H9 (cell line): ENCODE data around the gene CCDC27. TPM values are rescaled to one million over a fixed set of nuclear protein-coding genes. Genes with fewer than 3 reads are reported as not detected.

Source experiments
- DNase-seq: peaks from one replicate; pipeline ENCODE4 v3.0.0-alpha.2; 2017
- H2AFZ ChIP-seq: one replicate; pipeline ENCODE4 v1.6.1; 2013; ENCODE audit warnings: mild to moderate bottlenecking, low read length, control low read depth, moderate library complexity
- H2AK5ac ChIP-seq: 2 replicates; pipeline ENCODE4 v1.6.1; 2013; ENCODE audit warnings: low read length, control low read depth, mixed read lengths; ENCODE audit not compliant: insufficient read length
- H2BK120ac ChIP-seq: one replicate; pipeline ENCODE4 v1.6.1; 2013; ENCODE audit warnings: low read depth, mild to moderate bottlenecking, low read length, control low read depth, inconsistent platforms; ENCODE audit not compliant: poor library complexity, severe bottlenecking
- H2BK12ac ChIP-seq: 2 replicates; pipeline ENCODE4 v1.6.1; 2013; ENCODE audit warnings: low read length, control low read depth, mixed read lengths, low read depth; ENCODE audit not compliant: insufficient read length
- H2BK15ac ChIP-seq: 2 replicates; pipeline ENCODE4 v1.6.1; 2013; ENCODE audit warnings: low read depth, low read length, control low read depth
- H2BK20ac ChIP-seq: one replicate; pipeline ENCODE4 v1.6.1; 2013; ENCODE audit warnings: low read depth, mild to moderate bottlenecking, low read length, control low read depth, inconsistent platforms; ENCODE audit not compliant: poor library complexity, severe bottlenecking
- H2BK5ac ChIP-seq: 2 replicates; pipeline ENCODE4 v1.6.1; 2013; ENCODE audit warnings: low read length, control low read depth, mixed read lengths; ENCODE audit not compliant: insufficient read length
- H3K14ac ChIP-seq: 2 replicates; pipeline ENCODE4 v1.6.1; 2013; ENCODE audit warnings: low read length, control low read depth; ENCODE audit not compliant: insufficient read depth
- H3K18ac ChIP-seq: 2 replicates; pipeline ENCODE4 v1.6.1; 2013; ENCODE audit warnings: low read depth, mild to moderate bottlenecking, mixed read lengths, low read length, control low read depth; ENCODE audit not compliant: insufficient read length
- H3K23ac ChIP-seq: 2 replicates; pipeline ENCODE4 v1.6.1; 2013; ENCODE audit warnings: low read length, control low read depth, mixed read lengths, low read depth; ENCODE audit not compliant: insufficient read length
- H3K23me2 ChIP-seq: 2 replicates; pipeline ENCODE4 v1.6.1; 2013; ENCODE audit warnings: low read depth, mild to moderate bottlenecking, mixed read lengths, low read length, control low read depth; ENCODE audit not compliant: insufficient read length, poor library complexity, severe bottlenecking
- H3K27ac ChIP-seq: 2 replicates; pipeline ENCODE4 v1.5.1; 2013; ENCODE audit warnings: low read length, control low read depth, mixed read lengths, low read depth; ENCODE audit not compliant: insufficient read length
- H3K27me3 ChIP-seq: 2 replicates; pipeline ENCODE4 v1.6.1; 2013; ENCODE audit warnings: low read length, control low read depth, inconsistent platforms; ENCODE audit not compliant: insufficient read depth
- H3K4ac ChIP-seq: 2 replicates; pipeline ENCODE4 v1.6.1; 2013; ENCODE audit warnings: low read depth, mild to moderate bottlenecking, control low read depth, inconsistent platforms, low read length, moderate library complexity
- H3K4me1 ChIP-seq: 2 replicates; pipeline ENCODE4 v1.6.1; 2013; ENCODE audit warnings: low read length, control low read depth, inconsistent platforms; ENCODE audit not compliant: insufficient read depth
- H3K4me2 ChIP-seq: 2 replicates; pipeline ENCODE4 v1.6.1; 2013; ENCODE audit warnings: low read length, control low read depth, mixed read lengths; ENCODE audit not compliant: insufficient read length, insufficient read depth
- H3K56ac ChIP-seq: 2 replicates; pipeline ENCODE4 v1.6.1; 2013; ENCODE audit warnings: low read depth, mild to moderate bottlenecking, mixed read lengths, low read length, control low read depth; ENCODE audit not compliant: insufficient read length
- H3K79me1 ChIP-seq: 2 replicates; pipeline ENCODE4 v1.6.1; 2013; ENCODE audit warnings: low read depth, mild to moderate bottlenecking, moderate library complexity, low read length, control low read depth, inconsistent platforms; ENCODE audit not compliant: insufficient read depth, poor library complexity, severe bottlenecking
- H3K79me2 ChIP-seq: 2 replicates; pipeline ENCODE4 v1.6.1; 2013; ENCODE audit warnings: low read length, control low read depth, inconsistent platforms; ENCODE audit not compliant: insufficient read depth
- H3K9ac ChIP-seq: 2 replicates; pipeline ENCODE4 v1.6.1; 2013; ENCODE audit warnings: low read length, control low read depth, mixed read lengths; ENCODE audit not compliant: insufficient read length; ENCODE audit errors: extremely low read depth
- H3K9me3 ChIP-seq: one replicate; pipeline ENCODE4 v1.6.1; 2013; ENCODE audit warnings: low read depth, low read length, inconsistent platforms; ENCODE audit not compliant: control insufficient read depth
- H3T11ph ChIP-seq: one replicate; pipeline ENCODE4 v1.6.1; 2013; ENCODE audit warnings: mild to moderate bottlenecking, low read length, control low read depth, inconsistent platforms
- H4K20me1 ChIP-seq: one replicate; pipeline ENCODE4 v1.6.1; 2013; ENCODE audit not compliant: control insufficient read depth, insufficient read length, insufficient read depth
- H4K5ac ChIP-seq: 2 replicates; pipeline ENCODE4 v1.6.1; 2013; ENCODE audit warnings: low read depth, mild to moderate bottlenecking, mixed read lengths, low read length, control low read depth; ENCODE audit not compliant: insufficient read length
- H4K8ac ChIP-seq: replicated peaks from 2 replicates; pipeline ENCODE4 v1.6.1; 2013; ENCODE audit warnings: low read length, control low read depth, mixed read lengths, low read depth; ENCODE audit not compliant: insufficient read length
- H4K91ac ChIP-seq: 2 replicates; pipeline ENCODE4 v1.6.1; 2013; ENCODE audit warnings: low read depth, mild to moderate bottlenecking, moderate library complexity, mixed read lengths, low read length, control low read depth; ENCODE audit not compliant: insufficient read length
- H3K27ac Mint-ChIP-seq, 3 experiments: 2 replicates in 2 of 3; 3 replicates in 1 of 3; pipeline ENCODE4 v1.8.0; 2020 to 2021; ENCODE audit warnings: mixed read lengths in 3 of 3, mild to moderate bottlenecking in 1 of 3, moderate library complexity in 1 of 3
- H3K27me3 Mint-ChIP-seq: 2 replicates; pipeline ENCODE4 v1.8.0; 2021; ENCODE audit warnings: low read depth, mild to moderate bottlenecking, moderate library complexity, mixed read lengths
- H3K36me3 Mint-ChIP-seq, 3 experiments: 2 replicates in 2 of 3; 3 replicates in 1 of 3; pipeline ENCODE4 v1.8.0; 2020 to 2021; ENCODE audit warnings: low read depth in 3 of 3, mixed read lengths in 3 of 3; ENCODE audit not compliant: insufficient read depth in 1 of 3
- H3K4me1 Mint-ChIP-seq, 2 experiments: 2 replicates each; pipeline ENCODE4 v1.8.0; 2020; ENCODE audit warnings: mixed read lengths in 2 of 2
- H3K4me3 Mint-ChIP-seq, 2 experiments: 2 replicates in 1 of 2; 3 replicates in 1 of 2; pipeline ENCODE4 v1.8.0; 2020 to 2021; ENCODE audit warnings: mild to moderate bottlenecking in 2 of 2, mixed read lengths in 2 of 2, moderate library complexity in 1 of 2
- H3K9me3 Mint-ChIP-seq, 2 experiments: 2 replicates in 1 of 2; 3 replicates in 1 of 2; pipeline ENCODE4 v1.8.0; 2020; ENCODE audit warnings: mild to moderate bottlenecking in 2 of 2, mixed read lengths in 2 of 2, moderate library complexity in 1 of 2
- CTCF ChIP-seq: fragments of 200-600 bp; sonication (generic); conservative IDR thresholded peaks from 3 replicates; pipeline ENCODE4 v1.8.0; 2021; ENCODE audit warnings: antibody characterized with exemption, mild to moderate bottlenecking
- WGBS: extraction: QIAGEN DNeasy Blood & Tissue Kit; methylation state at CpG from one replicate; pipeline ENCODE4 v1.1.7; 2013; ENCODE audit warnings: missing lambda C conversion rate, low lambda C conversion rate, mixed read lengths; ENCODE audit not compliant: insufficient read length; ENCODE audit errors: extremely low coverage; 5-methylcytosine and 5-hydroxymethylcytosine counted together
- total RNA-seq: library from RNA; stranded (reverse); gene quantifications from 2 replicates; pipeline ENCODE4 v1.2.1, GENCODE V29; 2021

CCDC27 gene
- total RNA-seq, 1 experiment from 2014 or later, result not detected

DNA sequence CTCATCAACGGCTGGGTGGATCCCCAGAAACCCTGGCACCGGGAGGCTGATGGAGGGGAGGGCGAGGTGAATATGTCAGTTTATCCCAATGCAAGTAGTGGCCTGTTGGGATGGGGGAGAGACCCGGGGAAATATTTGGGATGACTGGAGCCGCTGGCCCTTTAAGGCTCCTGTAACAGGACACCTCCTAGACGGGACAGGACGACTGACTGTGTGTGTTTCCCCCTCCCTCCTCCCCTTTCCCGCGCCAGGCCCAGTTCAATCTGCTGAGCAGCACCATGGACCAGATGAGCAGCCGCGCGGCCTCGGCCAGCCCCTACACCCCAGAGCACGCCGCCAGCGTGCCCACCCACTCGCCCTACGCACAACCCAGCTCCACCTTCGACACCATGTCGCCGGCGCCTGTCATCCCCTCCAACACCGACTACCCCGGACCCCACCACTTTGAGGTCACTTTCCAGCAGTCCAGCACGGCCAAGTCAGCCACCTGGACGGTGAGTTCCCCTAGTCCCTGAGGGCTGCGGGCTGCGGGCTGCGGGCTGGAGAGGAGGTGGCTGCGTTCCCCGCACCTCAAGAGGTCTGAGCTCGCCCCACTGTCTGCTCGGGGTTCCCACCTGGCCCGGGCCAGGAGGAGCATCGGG, 44.8 kb upstream of the CCDC27 start:
- H3T11ph ChIP-seq, result no peak overlapping the region
- no peak overlapping the region for H2BK20ac ChIP-seq
- DNase-seq, result peak; percentile 79
- no peak overlapping the region for H2BK5ac ChIP-seq
- peak overlapping the region in 2 of 3 experiments; percentile 30 to 55; a peak in 1 of 7 replicates for H3K27ac Mint-ChIP-seq
- no peak overlapping the region for H2AK5ac ChIP-seq
- no peaks in the 10 kb centered on the region for H3K4me1 ChIP-seq
- H3K4me1 Mint-ChIP-seq, result peaks cover 16 to 26% of the 10 kb centered on the region in 2 experiments
- H3K4ac ChIP-seq, result no peak overlapping the region
- no peaks in the 10 kb centered on the region for H3K79me2 ChIP-seq
- H4K8ac ChIP-seq, result no peak overlapping the region
- no peak overlapping the region for H2BK12ac ChIP-seq
- no peak overlapping the region for H2BK120ac ChIP-seq
- H3K14ac ChIP-seq, result no peak overlapping the region; the same call in 1 of the 2 replicates
- TF ChIP-seq CTCF, result no peak
- H4K5ac ChIP-seq, result no peak overlapping the region
- H4K20me1 ChIP-seq, result no peaks in the 10 kb centered on the region
- no peak overlapping the region for H3K23ac ChIP-seq
- H3K9ac ChIP-seq, result no peak overlapping the region
- H4K91ac ChIP-seq, result no peak overlapping the region
- peaks cover 9% of the 10 kb centered on the region for H3K27me3 Mint-ChIP-seq
- no CpG with 5 or more reads among the region's 35 CpGs for WGBS
- H3K4me3 Mint-ChIP-seq, result peak overlapping the region; percentile 49 to 81
- H3K4me2 ChIP-seq, result peak overlapping the region; percentile 21
- no peaks in the 10 kb centered on the region for H3K9me3 ChIP-seq
- H3K27ac ChIP-seq, result no peak overlapping the region
- no peak overlapping the region for H3K18ac ChIP-seq
- H3K27me3 ChIP-seq, result no peaks in the 10 kb centered on the region
- H3K79me1 ChIP-seq, result no peaks in the 10 kb centered on the region
- H3K9me3 Mint-ChIP-seq, result no peaks in the 10 kb centered on the region
- no peak overlapping the region for H2AFZ ChIP-seq
- no peaks in the 10 kb centered on the region for H3K23me2 ChIP-seq
- H2BK15ac ChIP-seq, result no peak overlapping the region
- H3K56ac ChIP-seq, result no peak overlapping the region
- H3K36me3 Mint-ChIP-seq, result no peaks in the 10 kb centered on the region
